ENCODE results near the gene RNF166.

Gene RNF166

DNA sequence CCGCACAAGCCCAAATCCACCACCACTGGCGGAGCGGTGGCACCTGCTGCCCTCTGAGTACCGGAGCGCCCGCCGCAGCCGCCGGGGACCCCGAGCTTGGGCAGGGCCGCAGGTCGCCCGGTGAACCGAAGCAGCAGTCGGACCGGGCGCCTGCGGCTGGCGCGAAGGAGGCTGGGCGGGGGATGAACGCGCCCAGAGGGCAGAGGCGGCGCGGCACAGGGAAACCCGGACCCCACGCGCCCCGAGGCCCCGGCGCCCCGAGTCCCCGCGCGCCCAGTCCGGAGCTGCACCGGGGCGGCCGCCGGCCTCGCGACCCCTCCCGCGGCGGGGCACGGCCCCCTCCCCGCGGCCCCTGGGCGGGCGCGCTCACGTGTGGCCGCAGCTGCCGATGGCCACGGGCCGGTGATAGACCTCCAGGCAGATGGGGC lies 393 bp downstream of the RNF166 start:
- DNase-seq = no peak

DNA sequence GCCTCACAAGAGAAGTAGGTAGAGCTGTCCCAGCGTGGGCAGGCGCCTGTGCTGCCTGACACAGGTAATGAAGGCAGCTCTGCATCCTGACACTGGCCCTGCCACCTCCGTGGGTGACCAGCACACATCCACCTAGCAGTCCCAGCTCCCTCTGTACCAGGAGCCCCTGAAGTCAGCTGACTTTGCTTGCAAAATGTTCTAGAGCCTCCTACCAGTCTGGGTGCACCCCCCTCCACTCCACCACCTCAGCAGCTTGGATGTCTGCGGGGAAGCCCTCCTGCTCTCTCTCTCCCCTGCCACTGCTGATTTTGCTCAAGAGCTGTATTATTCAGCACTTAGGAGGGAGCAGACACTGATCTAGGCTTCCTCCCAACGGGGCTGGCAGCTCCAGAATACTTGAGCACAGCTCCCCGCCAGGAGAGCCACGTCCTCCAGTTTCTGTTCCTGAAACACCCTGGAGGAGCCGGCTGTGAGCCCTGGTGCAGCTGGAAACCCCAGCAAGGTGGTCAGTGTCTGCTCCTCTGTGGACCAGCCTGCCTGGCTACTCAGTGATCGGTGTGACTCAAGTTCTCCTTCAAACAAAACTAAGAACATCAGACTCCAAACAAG lies 1.0 kb downstream of the RNF166 start:
- DNase-seq = peak; percentile 48

DNA sequence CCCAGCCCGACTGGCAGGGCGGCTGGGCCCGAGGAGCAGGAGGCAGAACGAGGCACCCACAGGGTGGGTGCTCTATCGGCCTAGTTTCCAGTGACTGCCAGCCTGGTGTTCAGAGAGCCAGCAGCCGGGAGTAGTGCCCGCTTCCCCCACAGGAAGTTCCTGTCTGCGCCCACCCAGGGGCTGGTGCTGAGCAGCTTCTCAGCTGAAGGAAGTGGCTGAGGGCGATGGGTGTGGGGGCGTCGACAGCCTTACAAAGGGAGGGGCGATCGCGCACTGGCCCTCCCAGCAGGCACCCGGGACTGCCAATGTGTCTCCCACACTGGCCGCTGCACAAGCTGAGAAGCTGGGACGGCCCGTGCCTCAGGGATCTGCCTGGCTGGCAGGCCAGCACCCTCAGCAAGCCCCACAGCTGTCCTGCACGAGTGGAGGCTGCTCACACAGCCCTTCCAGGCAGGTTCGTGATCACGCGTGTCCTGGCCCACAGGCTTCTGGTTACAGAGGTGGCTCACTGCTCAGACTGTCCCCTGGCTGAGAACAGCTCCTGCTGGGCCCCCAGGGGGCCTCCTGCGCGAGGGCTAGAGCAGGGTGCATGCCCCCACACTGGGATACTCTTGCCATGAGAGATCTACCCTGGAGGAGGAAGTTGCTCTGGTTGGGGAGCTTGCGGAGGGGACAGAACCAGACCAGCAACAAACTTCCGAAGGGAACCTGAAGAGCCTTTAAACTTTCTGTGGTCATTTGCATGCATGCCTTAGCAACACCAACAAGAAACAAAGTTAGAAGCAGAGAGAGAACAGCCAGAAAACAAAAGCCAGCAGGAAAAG lies 2.5 kb downstream of the RNF166 start:
- peak; percentile 77 for DNase-seq

DNA sequence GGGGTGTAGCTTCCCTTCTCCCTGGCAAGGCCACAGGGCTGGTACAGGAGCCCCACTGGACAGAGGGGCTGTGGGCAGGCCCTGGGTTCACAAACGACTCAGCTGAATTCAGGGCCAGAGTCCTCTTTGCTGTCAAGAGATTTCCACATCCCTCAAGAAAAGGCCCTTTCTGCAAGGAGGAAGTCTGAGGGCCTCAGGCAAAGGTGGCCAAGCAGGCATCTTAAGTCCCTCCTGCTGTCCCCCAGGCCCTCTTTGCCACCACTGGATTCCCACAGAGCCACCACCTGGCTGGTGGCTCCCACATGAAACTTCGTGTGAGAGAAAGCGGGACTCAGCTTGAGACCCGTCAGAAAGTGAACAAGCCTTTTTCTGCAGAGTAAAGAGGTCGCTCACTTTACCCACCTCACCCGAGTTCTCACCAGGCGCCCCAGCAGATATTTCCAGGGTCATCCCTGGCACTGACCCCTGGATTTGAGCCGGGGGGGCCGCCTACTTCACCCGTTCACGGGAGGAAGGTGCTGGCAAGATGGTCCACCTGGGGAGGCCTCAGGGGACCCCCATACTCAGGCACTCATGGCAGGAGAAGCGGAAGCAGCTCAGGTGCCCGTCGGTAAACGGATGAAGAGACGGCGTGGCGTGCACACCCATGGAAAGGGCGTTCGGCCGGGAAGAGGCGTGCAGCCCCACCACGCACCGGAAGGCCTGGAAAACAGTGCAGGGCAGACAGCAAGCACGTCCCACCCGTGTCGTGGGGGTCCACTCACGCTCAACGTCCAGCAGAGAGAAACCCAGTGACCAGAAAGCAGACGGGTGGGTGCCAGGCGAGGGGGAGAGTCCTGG lies 3.6 kb downstream of the RNF166 start:
- no peak for DNase-seq

DNA sequence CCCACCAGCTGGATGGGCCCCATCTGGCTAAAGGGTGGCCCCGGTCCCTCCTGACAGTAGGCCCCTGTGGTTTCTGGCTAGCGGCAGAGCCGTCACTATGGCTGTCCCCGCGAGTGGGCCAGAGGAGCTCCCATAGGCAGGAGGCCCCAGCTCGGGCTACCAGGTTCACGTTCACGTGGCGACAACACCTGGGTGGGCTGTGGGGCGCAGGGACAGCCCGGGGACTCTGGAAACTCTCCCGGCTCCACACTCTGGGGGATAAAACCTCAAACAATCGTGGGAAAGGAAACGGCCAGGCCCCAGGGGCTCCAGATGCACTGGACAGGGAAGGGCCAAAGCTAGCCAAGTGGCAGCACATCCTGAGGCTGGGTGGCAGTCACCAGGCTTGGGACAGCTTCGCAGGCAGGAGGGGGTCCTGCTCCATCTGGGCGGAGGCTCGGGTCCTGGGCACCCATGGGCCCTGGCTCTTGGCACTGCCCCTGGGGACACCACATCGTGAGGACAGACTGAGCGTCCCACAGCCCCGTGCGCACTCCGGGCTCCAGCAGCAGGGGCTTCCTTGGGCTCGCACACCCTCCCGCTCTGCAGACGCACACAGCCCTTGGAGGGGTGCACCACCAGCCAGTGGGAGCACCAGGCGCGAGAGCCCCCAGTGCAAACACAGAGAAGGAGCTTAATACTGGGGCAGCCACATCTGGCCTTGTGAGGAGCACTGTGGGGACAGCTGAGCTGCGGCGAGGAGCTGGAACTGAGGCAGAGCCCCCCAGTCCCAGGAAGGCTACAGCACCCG lies 4.4 kb downstream of the RNF166 start:
- DNase-seq = no peak

DNA sequence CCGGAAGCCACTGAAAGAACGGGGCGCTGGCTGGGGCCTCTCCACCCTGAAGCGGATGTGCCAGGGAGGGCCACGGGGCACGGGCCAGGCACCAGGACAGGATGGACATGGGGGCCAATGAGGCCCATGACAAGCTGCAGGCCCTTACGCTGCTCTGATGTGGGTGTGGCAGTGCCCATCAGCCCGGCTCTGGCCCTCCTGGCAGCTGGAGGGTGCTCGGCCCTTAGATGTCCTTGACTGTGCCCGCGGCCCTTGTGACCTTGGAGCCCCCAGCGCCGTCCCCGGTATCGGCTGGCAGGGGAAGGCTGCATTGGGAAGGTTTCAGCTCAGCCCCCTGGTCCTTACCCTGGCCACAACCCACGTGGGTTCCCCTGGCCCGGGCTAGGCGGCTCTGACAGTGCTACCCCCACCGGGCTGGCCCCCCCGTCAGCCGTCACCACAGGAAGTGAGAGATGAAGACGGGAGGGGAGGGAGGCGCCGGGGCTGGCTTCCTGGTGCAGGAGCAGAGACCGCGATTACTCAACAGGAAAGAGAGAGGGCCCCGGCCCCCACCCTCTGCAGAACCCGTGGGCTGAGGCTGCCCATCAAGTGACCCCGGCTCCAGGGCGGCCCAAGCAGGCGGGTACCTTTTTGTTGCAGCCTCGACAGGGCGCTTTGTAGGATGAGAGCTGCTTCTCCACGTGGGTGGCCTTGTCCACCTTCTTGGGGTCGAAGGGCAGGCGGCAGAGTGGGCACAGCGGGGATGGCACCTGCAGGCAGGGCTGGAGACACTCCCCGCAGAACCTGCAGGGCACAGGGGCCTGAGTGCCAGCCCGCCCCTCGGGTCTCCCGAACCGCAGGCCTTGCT lies 5.3 kb downstream of the RNF166 start:
- peak; percentile 94 for DNase-seq

DNA sequence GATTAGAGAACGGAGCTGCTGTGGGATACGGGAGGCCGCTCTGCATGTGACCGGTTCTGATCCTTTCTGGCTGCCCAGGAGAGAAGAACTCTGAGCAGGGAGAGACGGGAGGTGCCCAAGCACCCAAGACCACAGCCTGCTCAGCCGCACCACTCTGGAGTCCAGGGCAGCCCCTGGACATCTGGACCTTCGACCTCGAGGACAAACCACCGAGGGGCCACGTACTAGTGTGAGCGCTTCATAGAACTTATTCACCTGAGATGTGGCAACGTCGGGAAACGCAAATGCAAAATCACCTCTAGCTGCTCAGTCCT lies 5.9 kb downstream of the RNF166 start:
- DNase-seq = no peak

DNA sequence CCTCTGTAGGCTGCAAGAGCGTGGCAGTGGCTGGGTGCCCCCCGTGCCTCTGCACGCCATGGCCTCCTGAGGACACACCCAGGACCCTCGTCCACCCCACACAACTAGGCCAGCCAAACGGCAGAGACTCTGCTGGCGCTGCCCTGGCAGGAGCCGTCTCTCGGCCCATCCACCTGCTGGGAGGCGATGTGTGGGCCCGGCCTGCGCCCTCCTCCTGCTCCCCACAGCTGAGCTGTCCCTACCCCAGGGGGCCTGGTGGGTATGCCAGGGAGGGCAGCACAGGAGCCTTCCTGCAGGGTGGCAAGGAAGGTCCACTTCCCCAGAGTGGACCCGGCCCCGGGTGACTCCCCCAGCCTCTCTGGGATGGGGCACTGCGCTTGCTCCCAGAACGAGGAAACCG lies 7.0 kb downstream of the RNF166 start:
- DNase-seq = no peak

DNA sequence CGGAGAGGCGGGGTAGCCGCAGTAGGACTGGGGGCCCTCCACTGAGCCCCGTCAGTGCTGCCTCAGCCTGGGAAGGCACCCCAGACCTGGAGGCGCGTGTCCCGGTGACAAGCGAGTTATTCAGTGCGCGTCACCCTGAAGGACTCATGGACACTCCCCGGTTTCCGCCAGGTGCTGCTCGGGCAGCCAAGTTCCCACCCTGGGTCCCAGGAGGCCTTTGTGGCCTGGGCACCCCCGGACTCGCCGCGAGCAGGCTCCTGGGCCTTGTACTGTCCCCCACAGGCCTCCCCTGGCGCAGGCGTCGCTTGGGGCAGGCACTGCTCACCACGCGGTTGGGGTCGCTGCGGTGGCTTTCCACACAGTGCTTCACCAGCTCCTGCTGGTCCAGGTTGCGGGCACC lies 7.6 kb downstream of the RNF166 start:
- DNase-seq = no peak

DNA sequence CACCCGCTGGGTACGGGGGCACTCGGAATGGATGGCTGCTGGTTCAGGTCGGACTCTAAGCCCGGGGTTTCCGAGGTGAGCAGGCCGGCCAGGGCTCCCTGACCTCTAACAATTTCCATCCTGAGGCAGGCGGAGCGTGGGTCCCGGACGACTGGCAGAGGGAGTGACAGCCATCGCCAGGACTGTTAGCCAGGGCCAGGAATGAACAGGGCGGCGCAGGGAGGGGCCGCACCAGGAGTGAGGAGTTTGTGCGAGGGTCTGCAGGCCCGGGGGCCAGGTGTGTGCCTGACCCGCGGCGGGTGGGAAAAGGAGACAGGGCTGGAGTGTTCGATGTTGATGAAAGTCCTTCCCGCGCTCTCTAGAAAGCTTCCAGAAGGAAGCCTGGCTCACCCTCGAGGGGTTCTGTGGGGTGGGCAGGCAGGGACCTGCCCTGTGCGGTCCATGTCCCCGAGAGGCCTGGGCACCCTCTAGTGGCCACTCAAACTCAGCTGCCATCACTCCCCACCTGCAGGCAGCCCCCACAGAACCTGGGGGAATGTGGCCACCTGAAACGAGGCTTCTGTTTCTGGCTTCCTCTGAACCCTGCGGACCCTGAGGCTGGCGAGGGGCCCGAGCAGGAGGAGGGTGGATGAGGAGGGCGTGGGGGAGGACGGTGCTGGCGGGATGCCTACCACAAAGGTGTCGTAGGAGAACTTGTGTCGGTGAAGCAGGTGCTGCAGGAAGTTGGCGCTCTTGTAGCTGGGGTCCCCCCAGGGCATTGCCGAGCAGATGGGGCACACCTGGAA lies 8.2 kb downstream of the RNF166 start:
- peak; percentile 28 for DNase-seq

DNA sequence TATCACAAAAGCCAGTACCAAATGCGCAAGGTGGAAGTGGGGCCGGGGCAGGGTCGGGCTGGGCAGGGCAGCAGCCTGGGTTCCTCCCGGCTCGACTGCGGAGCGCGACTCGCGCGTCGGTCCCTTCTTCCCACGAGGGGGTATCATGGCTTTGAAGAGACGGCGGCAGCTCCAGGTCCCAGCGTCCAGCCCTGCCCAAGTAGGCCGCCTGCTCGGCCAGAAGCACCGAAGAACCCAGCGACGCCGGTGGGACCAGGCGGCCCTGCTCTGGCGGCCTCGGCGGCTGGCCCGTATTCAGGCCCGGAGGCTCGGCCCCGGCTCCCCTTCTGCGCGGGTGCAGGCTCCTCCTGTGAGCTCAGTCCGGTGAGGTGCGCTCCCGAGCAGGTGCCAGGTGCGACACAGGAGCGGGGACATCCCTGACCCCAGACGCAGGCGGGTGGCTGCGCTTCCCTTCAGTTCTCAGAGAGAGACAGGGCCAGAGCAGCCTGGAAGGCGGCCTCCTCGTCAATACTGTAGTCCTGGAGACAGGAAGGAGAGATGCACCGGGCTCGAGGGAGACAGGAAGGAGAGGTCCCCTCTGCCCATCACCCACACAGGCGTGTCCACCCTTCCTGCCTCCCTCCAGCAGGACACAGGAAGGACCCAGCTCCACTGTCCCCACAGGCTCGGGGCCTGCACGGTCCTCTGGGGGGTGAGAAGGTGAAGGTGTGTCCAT lies 8.9 kb downstream of the RNF166 start:
- DNase-seq = no peak

DNA sequence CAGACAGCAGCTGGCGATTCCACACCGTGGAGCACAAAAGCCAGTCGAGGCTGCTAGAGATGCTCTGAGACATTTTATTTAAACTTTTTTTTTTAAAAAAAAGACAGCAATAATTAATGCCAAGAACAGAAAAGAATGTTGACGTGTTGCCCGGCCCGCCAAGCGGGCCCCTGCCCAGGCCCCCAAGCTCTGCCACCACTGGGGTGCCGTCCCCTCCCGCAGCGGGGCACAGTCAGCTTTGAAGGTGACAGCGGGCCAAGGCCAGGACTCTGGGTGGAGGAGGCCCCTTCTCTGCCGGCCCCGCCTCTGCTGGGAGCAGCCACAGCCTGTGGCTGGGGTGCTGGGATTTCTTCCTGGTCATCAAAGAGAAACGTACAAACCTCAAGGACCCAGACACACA lies 9.8 kb downstream of the RNF166 start:
- no peak for DNase-seq

DNA sequence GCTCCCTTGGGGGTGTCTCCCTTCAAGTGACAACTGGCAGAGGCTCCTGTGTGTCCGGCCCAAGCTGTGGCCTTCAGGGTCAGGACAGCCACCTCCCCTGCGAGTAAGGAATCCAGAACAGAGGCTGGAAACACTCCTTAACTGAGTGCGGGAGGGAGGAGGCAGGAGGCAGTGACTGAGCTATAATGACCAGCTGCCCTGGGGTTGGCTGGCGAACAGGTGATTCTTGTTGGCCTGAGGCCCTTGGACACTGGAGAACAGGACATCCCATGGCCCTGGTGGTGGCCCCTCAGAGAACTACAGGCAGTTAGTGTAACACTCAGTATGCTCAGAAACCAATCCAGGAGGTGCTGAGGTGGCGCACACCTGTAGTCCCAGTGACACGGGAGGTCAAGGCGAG lies 10.5 kb downstream of the RNF166 start:
- no peak for DNase-seq

DNA sequence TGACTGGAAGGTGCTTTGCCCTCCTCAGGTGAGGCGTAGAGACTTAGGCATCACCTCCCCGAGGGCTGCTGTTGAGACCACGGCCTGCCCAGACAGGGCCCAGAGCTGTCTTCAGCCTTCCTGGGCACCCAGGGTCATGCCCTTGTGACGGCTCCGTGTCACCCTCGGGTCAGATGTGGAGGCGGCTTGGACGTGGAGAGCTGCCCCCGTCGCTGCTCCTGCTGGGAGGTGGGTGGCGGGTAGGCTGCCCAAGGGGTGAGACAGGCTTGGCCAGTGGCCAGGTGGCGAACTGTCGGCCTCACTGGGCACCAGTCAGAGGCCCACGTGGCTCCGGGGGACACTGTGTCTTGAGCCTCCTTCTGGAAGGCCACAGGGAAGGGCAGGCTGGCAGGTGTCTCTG lies 11.0 kb downstream of the RNF166 start:
- DNase-seq = no peak

DNA sequence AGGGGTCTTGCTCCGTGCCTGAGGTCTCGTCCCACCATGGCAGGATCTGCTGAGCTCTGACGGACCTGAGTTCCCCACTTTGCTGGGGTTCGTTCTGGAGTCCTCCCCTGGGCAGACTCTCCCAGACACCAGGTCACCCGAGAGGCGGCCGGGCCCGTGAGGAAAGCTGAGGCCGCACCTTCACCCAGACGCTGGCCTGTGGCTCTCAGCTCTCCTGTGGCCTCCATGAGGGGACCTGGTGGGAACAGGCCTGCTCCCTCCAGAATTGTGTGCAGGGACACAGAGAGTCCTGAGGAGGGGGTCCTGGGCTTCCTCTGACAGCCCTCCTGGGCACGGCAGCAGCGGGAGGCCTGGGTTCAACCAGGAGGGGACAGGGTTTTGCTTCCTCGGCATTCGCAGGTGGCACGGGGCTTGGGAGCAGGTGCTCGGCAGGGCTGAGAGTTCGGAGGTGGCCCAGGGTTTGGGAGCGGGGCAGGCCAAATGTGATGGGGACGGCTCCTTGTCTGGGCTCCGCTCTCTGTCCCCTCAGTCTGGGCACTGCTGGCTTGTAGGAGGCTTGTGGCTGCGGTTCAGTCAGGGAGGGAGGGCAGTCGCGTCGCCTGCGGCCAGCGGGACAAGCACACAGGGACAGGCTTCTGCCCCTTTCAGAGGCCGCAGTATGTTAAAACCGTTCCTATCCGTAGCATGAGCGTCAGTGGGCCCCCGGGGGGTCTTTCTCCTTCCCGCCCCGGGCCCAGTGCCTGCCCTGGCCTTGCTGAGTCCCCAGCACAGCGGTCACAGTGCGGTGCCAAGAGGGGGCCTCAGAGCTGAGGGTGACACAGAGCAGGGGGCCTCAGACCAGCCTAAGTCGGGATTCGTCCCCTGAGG lies 11.8 kb downstream of the RNF166 start:
- DNase-seq = no peak

DNA sequence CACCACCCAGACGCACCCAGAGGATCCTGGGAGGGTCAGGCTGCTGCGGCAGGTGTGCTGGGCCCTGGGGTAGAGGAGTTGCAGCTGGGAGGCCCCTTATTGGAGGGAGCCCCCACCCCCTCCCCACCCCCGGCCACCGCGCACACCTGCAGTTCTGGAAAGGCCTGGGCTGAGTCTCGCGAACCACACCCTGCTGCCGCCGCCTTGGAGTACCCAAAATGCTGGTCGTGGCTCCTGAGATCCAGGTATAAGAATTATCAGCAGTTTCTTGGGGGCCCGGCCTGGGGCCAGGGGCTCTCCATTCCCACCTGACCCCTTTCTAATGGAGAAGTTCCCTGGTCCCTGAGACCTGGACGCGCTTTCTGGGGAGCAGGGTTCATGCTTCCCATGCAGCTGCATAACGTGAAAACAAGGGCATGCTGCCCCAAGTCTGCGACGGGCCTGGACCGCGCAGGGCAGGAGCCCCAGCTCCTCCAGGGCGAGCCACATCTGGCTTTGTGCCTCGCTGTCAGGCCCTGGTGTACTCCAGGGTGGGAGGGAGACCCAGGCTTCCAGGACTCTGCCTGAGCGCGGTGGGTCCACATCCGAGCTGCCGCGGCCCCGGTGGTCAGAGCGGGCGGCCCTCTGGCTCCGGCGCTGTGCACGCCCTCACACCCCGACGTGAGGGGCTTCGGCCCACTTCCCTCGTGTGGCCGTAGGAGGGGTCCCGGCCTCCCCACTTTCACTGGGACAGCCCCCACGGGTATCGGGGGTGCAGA lies 12.6 kb downstream of the RNF166 start:
- no peak for DNase-seq

DNA sequence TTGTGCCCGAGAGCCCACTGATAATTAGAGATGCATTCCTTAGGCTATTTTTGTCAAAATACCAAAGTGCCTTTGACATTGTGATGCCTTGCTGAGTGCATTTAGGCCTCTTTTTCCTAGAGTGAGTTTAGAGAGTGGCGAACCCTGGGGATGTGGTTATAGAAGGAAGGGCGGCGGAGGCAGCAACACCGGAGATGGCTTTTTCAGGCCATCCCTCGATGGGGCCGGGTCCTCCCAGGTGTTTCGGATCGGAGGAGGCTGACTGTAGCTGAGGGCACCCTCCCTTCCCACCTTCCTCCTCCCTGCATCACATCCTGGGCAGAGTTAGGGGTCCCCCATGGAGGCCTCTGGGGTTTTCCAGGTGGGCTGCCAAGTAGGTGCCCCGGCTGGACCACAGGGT lies 13.3 kb downstream of the RNF166 start:
- no peak for DNase-seq

DNA sequence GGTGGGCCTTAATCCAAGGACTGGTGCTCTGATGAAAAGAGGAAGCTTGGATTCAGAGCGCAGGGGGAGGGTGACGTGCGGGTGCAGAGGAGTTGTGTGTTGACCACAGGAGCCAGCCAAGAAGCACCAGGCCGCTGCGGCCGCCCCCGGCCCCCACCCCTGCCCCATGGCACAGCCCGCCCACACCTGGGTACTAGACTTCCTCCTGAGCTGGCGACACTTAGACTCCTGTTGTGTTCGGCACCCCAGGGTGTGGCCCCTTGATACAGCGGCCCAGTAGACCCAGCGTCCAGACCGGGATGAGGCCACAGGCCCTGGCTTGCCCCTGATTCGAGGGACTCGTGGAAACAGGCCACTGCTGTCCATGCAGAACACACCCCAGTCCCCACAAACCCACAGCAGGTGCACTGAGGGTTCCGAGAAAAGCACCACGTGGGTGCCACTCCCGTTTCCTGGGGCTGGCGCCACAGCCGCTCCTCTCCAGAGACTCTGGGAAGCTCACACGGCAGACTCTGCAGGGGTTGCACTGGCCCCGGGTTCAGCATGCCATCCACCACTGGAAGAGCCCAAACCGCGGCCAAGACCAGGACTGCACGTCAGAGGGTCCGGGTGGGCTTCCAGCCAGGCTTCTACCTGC lies 14.2 kb downstream of the RNF166 start:
- DNase-seq = peak; percentile 46
